ENCODE measurements around the gene KIF16B. TPM values are rescaled to one million over a fixed set of nuclear protein-coding genes. Genes with fewer than 3 reads are reported as not detected.

Gene KIF16B
- total RNA-seq, 6 experiments from 2014 or later = 8.4 to 15.9 (median 11.7) TPM

- no peak for DNase-seq
- no peaks in the 10 kb centered on the region for H3K27me3 ChIP-seq
- TF ChIP-seq POLR2A (IDR thresholded peaks at IDR 0.05) = no peak
- H3K4me3 ChIP-seq = no peak overlapping the region
- 97% methylated on average over 4 of the region's 5 CpGs for WGBS (ENCODE audit: insufficient coverage, low coverage, low lambda C conversion rate, missing lambda C conversion rate)
- no peak for ATAC-seq
- intact Hi-C loops (cut with DNase I) = no loop called here
- no peaks in the 10 kb centered on the region for H3K9me3 ChIP-seq
- no peaks in the 10 kb centered on the region for H3K4me1 ChIP-seq
- H3K27ac ChIP-seq = no peak overlapping the region
- no peaks in the 10 kb centered on the region for H3K36me3 ChIP-seq
Measured at GRCh38 chr20:16551607-16552006, 21.6 kb downstream of the KIF16B start.

- no peak for ATAC-seq
Measured at GRCh38 chr20:16548068-16548672, 25.1 kb downstream of the KIF16B start.

GRCh38 chr20:16544949-16545348 is 28.3 kb downstream of the KIF16B start:
- Histone ChIP-seq H3K4me3 (no peak overlapping the region), H3K27me3 (no peaks in the 10 kb centered on the region), H3K9me3 (no peaks in the 10 kb centered on the region), H3K36me3 (no peaks in the 10 kb centered on the region), H3K27ac (no peak overlapping the region), H3K4me1 (peaks cover 0 to 15% (median 8%) of the 10 kb centered on the region in 4 donors)
- TF ChIP-seq POLR2A (IDR thresholded peaks at IDR 0.05) = no peak
- TF ChIP-seq, protein P1, sequence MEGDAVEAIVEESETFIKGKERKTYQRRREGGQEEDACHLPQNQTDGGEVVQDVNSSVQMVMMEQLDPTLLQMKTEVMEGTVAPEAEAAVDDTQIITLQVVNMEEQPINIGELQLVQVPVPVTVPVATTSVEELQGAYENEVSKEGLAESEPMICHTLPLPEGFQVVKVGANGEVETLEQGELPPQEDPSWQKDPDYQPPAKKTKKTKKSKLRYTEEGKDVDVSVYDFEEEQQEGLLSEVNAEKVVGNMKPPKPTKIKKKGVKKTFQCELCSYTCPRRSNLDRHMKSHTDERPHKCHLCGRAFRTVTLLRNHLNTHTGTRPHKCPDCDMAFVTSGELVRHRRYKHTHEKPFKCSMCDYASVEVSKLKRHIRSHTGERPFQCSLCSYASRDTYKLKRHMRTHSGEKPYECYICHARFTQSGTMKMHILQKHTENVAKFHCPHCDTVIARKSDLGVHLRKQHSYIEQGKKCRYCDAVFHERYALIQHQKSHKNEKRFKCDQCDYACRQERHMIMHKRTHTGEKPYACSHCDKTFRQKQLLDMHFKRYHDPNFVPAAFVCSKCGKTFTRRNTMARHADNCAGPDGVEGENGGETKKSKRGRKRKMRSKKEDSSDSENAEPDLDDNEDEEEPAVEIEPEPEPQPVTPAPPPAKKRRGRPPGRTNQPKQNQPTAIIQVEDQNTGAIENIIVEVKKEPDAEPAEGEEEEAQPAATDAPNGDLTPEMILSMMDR (IDR thresholded peaks at IDR 0.05) = no peak
- 86% methylated on average over 4 of the region's 4 CpGs for WGBS (ENCODE audit: insufficient coverage, low coverage, low lambda C conversion rate, missing lambda C conversion rate)
- intact Hi-C loops (cut with DNase I) = no loop called here
- no peak for ATAC-seq
- DNase-seq = no peak

More at GRCh38 chr20:16548068-16548672, 25.1 kb downstream of the KIF16B start:
- no peaks in the 10 kb centered on the region for H3K36me3 ChIP-seq
- TF ChIP-seq POLR2A (IDR thresholded peaks at IDR 0.05) = no peak
- TF ChIP-seq, protein P1 (IDR thresholded peaks at IDR 0.05) = no peak
- no peaks in the 10 kb centered on the region for H3K4me1 ChIP-seq
- H3K9me3 ChIP-seq = no peaks in the 10 kb centered on the region
- H3K27me3 ChIP-seq = no peaks in the 10 kb centered on the region
- no peak for DNase-seq
- intact Hi-C loops (cut with DNase I) = no loop called here
- H3K4me3 ChIP-seq = no peak overlapping the region
- no peak overlapping the region for H3K27ac ChIP-seq
- WGBS (ENCODE audit: insufficient coverage, low coverage, low lambda C conversion rate, missing lambda C conversion rate) = 100% methylated on average over 3 of the region's 12 CpGs

DNA sequence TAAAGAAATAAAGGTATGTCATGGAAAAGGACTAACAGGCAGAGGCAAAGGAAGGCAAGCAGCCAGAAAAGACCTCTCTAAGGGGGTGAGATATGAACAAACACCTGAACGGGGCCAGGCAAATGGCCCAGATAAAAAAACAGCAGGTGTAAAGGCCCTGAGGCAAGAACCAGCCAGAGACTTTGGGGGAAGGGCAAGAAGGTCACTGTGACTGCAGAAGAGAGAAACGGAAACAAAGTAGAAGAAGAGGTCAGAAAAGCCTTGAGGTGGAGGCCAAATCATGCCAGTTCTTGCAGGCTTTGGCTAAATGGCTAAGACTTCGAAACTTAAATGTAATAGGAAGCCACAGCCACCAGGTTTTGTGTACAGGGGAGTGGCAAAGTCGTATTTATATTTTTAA is 30.8 kb downstream of the KIF16B start:
- no peak for ATAC-seq
- no peak for DNase-seq

DNA sequence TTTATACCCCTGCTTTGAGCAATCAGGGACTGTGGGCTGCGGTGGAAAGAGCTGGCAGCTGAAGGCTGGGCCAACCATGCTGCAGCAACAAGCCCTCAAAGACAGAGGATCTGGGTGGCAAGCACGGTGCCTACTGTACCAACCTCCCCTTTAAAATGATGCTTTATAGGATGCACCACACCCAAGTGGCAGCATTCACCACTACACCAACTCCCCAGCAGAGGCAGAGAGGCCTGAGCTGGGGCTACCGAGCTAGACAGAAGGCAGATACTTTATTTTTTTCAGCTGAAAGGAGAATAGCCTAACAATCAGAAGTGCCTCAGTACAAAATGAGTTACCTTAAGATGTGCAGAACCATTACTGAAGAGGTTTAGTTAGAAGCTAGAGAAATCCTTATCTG is 31.4 kb downstream of the KIF16B start:
- no peak for DNase-seq
- no peak for ATAC-seq
- intact Hi-C loops (cut with DNase I) = no loop called here
- Histone ChIP-seq H3K27me3 (no peaks in the 10 kb centered on the region), H3K36me3 (no peaks in the 10 kb centered on the region), H3K4me1 (peaks cover 0 to 15% (median 8%) of the 10 kb centered on the region in 4 donors), H3K27ac (peak overlapping the region in 1 of 3 donors; percentile 4), H3K4me3 (no peak overlapping the region), H3K9me3 (no peaks in the 10 kb centered on the region)
- WGBS (ENCODE audit: insufficient coverage, low coverage, low lambda C conversion rate, missing lambda C conversion rate) = 71% methylated on average over 1 of the region's 3 CpGs
- no peak for TF ChIP-seq POLR2A (IDR thresholded peaks at IDR 0.05)
- TF ChIP-seq, protein P1 (IDR thresholded peaks at IDR 0.05) = no peak

More for the DNA sequence above, 30.8 kb downstream of the KIF16B start:
- no peak for TF ChIP-seq POLR2A (IDR thresholded peaks at IDR 0.05)
- TF ChIP-seq, protein P1 (IDR thresholded peaks at IDR 0.05) = no peak
- intact Hi-C loops (cut with DNase I) = no loop called here
- peaks cover 0 to 15% (median 8%) of the 10 kb centered on the region in 4 donors for H3K4me1 ChIP-seq
- WGBS (ENCODE audit: insufficient coverage, low coverage, low lambda C conversion rate, missing lambda C conversion rate) = 90% methylated on average over 4 of the region's 4 CpGs
- H3K36me3 ChIP-seq = no peaks in the 10 kb centered on the region
- H3K9me3 ChIP-seq = no peaks in the 10 kb centered on the region
- no peaks in the 10 kb centered on the region for H3K27me3 ChIP-seq
- H3K4me3 ChIP-seq = no peak overlapping the region
- H3K27ac ChIP-seq = no peak overlapping the region
